Hepatic stellate cell (primary cell): Measurements from ENCODE around the gene DIPK2A.
A peak's percentile ranks its signal among the peaks of the same experiment; 100 is the strongest.

ENCODE experiments used
- DNase-seq: peaks from one replicate; pipeline ENCODE4 v3.0.0; 2011; ENCODE audit warnings: low spot score

DIPK2A gene

GRCh38 chr3:143974271-143975238, 2.9 kb downstream of the DIPK2A start:
- DNase-seq, result no peak

- peak; percentile 29 for DNase-seq
These were observed 4.0 kb downstream of the DIPK2A start for GRCh38 chr3:143975554-143976152.

DNA sequence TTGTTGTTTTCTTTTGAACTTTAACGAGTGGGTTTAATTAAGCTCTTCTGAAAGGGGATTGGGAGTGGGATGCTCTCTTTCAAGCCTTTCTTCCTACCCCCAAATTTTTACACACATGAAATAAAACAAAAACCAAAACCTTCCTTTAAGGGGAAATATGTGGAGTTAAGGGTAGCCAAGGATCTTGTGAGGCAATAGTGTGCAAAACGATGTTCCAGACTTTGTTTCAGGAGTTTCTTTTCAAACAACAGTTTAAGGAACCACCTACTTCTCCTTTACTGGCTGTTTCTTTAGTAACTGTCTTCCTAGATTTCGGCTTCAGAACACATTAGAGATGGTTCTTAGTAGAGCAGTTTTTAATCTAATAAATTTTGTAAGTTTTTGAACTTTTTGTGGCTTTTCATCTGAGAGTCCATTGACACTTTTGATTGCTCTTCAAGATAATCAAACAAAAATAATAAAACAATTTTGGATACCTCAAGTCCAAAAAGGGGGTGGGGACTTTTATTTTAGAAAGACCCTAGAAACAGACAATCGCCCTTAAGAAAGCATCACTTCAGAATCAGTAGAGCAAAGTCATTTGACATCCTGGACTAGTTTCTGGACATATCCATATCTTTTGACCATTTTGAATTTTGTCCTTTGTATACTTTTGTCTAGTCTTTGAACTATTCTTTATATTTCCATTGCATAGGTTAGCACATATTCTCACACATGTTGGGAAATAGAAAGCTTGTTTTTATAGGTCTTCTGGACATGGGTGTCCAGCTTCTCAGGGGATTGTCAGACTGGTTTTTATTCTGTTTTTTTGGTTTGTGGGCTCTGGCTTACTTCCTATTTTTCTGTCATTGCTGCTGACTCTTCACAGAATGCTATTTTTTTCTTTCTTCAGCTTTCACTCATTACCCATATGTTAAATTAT, 6.0 kb downstream of the DIPK2A start:
- no peak for DNase-seq

GRCh38 chr3:143978263-143978631, 6.6 kb downstream of the DIPK2A start:
- no peak for DNase-seq

DNA sequence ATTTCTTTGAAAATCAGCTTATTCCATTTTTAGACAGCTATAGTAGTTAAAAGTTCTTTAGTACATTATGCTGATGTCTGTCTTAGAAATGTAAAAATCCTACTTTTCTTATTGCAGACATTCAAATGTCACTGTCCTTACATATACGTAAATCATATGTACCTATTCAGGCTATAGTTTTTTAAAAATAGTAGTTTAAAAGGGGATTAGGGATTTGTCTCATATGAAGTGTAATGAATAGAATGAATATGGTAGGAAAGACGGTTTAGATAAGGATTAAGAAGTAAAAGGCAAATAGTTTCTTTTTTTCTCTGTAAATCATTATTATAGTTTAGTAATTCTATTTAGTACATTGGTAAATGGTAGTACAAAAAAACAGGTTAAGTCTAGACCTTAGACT, 7.4 kb downstream of the DIPK2A start:
- no peak for DNase-seq

GRCh38 chr3:143979813-143980212, 8.2 kb downstream of the DIPK2A start:
- DNase-seq, result no peak

GRCh38 chr3:143988306-143988705, 16.7 kb downstream of the DIPK2A start:
- no peak for DNase-seq

DNA sequence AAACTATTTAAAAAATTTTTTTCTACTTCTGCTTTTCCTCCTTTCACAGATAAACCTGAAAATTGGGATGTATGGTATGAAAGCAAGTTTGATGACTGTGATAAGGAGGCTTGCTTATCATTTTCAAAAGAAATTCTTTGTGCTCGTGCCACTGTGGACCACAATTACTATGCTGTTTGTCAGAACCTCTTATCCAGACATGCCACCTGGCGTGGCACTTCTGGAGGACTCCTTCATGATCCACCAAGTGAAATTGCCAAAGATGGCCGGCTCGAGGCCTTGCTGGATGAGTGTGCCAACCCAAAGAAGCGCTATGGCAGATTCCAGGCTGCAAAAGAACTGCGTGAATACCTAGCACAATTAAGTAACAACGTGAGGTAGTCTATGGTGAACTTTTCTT, 17.8 kb downstream of the DIPK2A start:
- no peak for DNase-seq

DNA sequence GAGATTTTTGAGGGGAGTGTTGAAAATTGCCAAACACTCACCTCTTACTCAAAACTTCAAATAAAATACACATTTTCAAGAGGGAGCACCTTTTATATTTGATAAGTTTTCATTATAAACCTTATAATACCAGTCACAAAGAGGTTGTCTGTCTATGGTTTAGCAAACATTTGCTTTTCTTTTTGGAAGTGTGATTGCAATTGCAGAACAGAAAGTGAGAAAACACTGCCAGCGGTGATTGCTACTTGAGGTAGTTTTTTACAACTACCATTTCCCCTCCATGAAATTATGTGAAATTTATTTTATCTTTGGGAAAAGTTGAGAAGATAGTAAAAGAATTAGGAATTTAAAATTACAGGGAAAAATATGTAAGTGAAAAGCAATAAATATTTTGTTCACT, 20.1 kb downstream of the DIPK2A start:
- DNase-seq, result no peak

DNA sequence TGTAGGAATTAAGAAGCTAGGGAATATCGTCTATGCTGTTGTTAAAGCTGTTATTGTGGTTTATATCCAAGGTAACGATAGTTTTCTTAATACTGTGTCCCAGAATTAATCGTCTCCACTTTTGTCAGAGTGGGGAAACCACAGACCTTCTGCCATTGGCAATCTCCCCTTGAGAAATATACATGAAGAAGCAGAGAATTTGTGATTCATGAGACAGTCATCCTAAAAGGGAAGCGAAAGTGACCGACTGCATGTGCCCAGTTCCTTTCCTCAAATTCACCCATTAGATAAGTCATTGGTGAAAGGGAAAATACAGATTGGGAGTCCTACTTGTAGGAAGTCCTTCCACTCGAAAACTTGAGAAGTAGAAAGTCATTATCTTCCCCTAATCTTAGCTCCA, 26.6 kb downstream of the DIPK2A start:
- DNase-seq, result no peak

DNA sequence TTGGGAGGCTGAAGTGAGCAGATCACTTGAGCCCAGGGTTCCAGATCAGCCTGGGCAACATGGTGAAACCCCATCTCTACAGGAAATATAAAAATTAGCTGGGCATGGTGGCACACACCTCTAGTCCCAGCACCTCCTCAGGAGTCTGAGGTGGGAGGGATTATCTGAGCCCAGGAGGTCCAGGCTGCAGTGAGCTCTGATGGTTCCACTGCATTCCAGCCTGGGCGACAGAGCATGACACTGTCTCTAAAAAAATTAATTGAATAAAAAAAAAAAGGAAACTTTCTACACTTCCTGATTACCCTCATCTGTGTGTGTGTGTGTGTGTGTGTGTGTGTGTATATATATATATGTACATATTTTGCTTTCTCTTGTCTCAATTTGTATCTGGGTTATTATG, 31.4 kb downstream of the DIPK2A start:
- DNase-seq, result no peak

DNA sequence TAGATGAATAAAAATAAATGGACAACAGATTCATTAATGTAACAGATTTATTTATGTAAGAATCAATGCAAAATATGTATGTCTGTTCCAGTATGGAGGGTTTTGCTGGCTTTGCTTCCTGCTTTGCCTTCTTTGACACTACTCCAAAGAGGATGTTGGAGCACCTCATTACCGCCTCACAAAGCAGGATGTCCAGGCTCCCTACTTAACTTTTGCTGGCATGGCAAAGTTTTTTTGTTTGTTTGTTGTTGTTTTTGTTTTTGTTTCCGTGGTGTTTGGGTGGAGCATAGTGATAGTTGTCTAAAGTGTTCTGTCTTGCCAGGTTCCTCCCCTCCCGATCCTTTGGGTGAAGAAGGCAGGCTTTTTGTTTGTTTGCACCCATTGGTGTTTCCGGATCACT, 38.7 kb downstream of the DIPK2A start:
- no peak for DNase-seq

- DNase-seq, result no peak
These were observed 39.7 kb downstream of the DIPK2A start for GRCh38 chr3:144011251-144011799.

DNA sequence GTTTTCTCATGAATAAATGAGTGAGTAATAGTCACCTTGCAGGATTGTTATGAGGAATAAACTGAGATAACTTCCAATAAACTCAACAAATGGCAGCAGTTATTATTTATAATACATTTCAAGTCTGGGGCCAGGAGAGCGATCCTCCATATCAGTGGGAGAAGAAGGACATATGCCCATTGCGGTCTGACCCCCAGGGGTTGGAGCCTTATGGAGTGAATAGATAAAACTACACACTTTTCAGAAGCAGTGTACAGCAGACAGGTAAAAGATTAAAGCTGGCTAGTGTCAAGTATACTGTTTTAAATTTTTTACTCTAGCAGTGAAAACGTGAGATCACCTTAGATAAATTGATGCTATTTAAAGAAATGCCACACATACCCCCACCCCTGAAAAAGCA, 43.5 kb downstream of the DIPK2A start:
- no peak for DNase-seq

DNA sequence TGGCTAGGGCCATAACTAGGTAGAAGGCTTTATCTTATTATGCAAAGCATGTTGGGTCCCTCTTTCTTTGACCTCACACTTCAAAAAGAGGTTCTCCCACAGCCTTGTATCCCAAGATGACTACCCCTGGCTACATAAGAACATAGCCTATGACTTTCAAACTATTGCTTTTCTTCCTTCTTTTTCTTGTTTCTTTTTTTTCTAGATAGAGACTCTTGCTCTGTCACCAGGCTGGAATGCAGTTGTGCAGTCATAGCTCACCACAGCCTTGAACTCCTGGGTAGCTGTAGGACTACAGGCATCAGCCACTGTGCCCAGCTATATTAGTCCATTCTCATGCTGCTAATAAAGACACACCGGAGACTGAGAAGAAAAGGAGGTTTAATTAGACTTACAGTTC, 47.2 kb downstream of the DIPK2A start:
- DNase-seq, result peak; percentile 33
